Endothelial cell of umbilical vein (primary cell): ENCODE measurements around the gene KIAA0232.

Source experiments
- EZH2 ChIP-seq: IDR thresholded peaks from 2 replicates; pipeline ENCODE4 v1.6.1; 2012; ENCODE audit warnings: borderline replicate concordance, low read depth, mild to moderate bottlenecking, moderate library complexity, low read length, inconsistent platforms; ENCODE audit not compliant: severe bottlenecking
- FOS ChIP-seq: IDR thresholded peaks from 2 replicates; pipeline ENCODE4 v1.6.1; 2011; ENCODE audit warnings: mild to moderate bottlenecking, low read length, moderate library complexity, borderline replicate concordance; ENCODE audit not compliant: insufficient read depth
- MAX ChIP-seq: IDR thresholded peaks from 2 replicates; pipeline ENCODE4 v1.6.1; 2011; ENCODE audit not compliant: insufficient read depth, insufficient read length
- POLR2A ChIP-seq: IDR thresholded peaks from 2 replicates; pipeline ENCODE4 v1.6.1; 2012; ENCODE audit warnings: low read depth, mild to moderate bottlenecking, control low read depth, low read length
- POLR2AphosphoS5 ChIP-seq: IDR thresholded peaks from 2 replicates; pipeline ENCODE4 v1.6.1; 2012; ENCODE audit warnings: low read depth, mild to moderate bottlenecking, control low read depth, low read length, moderate library complexity; ENCODE audit not compliant: insufficient read depth
- TF ChIP-seq, protein P1 (sequence below), 2 donors: IDR thresholded peaks; 1 replicate in 1 of 2; 2 replicates in 1 of 2; pipeline ENCODE4 v1.5.1; 2011; ENCODE audit warnings: low read length in 2 of 2, mild to moderate bottlenecking in 2 of 2, moderate library complexity in 2 of 2, control low read depth in 1 of 2, inconsistent platforms in 1 of 2, low read depth in 1 of 2; ENCODE audit not compliant: insufficient read depth in 1 of 2; ENCODE audit errors: extremely low read depth in 1 of 2

- TF ChIP-seq, protein P1, sequence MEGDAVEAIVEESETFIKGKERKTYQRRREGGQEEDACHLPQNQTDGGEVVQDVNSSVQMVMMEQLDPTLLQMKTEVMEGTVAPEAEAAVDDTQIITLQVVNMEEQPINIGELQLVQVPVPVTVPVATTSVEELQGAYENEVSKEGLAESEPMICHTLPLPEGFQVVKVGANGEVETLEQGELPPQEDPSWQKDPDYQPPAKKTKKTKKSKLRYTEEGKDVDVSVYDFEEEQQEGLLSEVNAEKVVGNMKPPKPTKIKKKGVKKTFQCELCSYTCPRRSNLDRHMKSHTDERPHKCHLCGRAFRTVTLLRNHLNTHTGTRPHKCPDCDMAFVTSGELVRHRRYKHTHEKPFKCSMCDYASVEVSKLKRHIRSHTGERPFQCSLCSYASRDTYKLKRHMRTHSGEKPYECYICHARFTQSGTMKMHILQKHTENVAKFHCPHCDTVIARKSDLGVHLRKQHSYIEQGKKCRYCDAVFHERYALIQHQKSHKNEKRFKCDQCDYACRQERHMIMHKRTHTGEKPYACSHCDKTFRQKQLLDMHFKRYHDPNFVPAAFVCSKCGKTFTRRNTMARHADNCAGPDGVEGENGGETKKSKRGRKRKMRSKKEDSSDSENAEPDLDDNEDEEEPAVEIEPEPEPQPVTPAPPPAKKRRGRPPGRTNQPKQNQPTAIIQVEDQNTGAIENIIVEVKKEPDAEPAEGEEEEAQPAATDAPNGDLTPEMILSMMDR (IDR thresholded peaks at IDR 0.05; ENCODE audit: extremely low read depth in 1 of 2, insufficient read depth in 1 of 2, low read depth in 1 of 2, low read length in 2 of 2) = no peak
- TF ChIP-seq EZH2 = no peak
- no peak for TF ChIP-seq POLR2A
- TF ChIP-seq POLR2AphosphoS5 = no peak
- TF ChIP-seq MAX = no peak
- TF ChIP-seq FOS = no peak
Measured at GRCh38 chr4:6795821-6796220, 13.3 kb downstream of the KIAA0232 start.
